CD4-positive, CD25-positive, alpha-beta regulatory T cell (primary cell): ENCODE results near the gene CTSC. TPM values are rescaled to one million over a fixed set of nuclear protein-coding genes. Genes with fewer than 3 reads are reported as not detected.
"Not testable (repeated sequence)": the region's sequence is repeated elsewhere in the genome, so short reads cannot be mapped to it uniquely, and the experiment has no call there.

Experiments
- ATAC-seq, 2 donors: fragments of 150-1000 bp; cut with Tn5 transposase; one replicate each; pipeline ENCODE4 v1.10.0; 2021; ENCODE audit warnings: low read depth in 2 of 2, moderate number of reproducible peaks in 2 of 2, moderate library complexity in 1 of 2
- DNase-seq, 3 donors: peaks; one replicate each; pipeline versions ENCODE4 v3.0.0 to v3.0.0-alpha.2; 2012 to 2022; ENCODE audit warnings: mixed read lengths in 1 of 3
- H3K27ac ChIP-seq: one replicate; pipeline ENCODE4 v1.7.0; 2013; ENCODE audit warnings: mild to moderate bottlenecking, low read length; ENCODE audit not compliant: insufficient read depth, poor library complexity, severe bottlenecking
- H3K27me3 ChIP-seq: one replicate; pipeline ENCODE4 v1.7.0; 2013; ENCODE audit warnings: low read length; ENCODE audit not compliant: control insufficient read depth, insufficient read depth
- H3K36me3 ChIP-seq: one replicate; pipeline ENCODE4 v1.7.0; 2013; ENCODE audit warnings: mild to moderate bottlenecking, low read length, moderate library complexity; ENCODE audit not compliant: control insufficient read depth, insufficient read depth
- H3K4me1 ChIP-seq: 2 replicates; pipeline ENCODE4 v1.7.0; 2013; ENCODE audit warnings: mild to moderate bottlenecking, low read length; ENCODE audit not compliant: insufficient read depth, control insufficient read depth, poor library complexity, severe bottlenecking
- H3K4me3 ChIP-seq: one replicate; pipeline ENCODE4 v1.7.0; 2013; ENCODE audit warnings: low read depth, mild to moderate bottlenecking, low read length, moderate library complexity
- H3K9me3 ChIP-seq, 2 experiments: 1 replicate in 1 of 2; 2 replicates in 1 of 2; pipeline ENCODE4 v1.7.0; 2013; ENCODE audit warnings: low read length in 2 of 2, mild to moderate bottlenecking in 1 of 2, moderate library complexity in 1 of 2; ENCODE audit not compliant: control insufficient read depth in 2 of 2
- H3K27ac Mint-ChIP-seq, 3 donors: one replicate each; pipeline ENCODE4 v1.8.0; 2020 to 2022; ENCODE audit warnings: mild to moderate bottlenecking in 3 of 3, mixed read lengths in 3 of 3, moderate library complexity in 2 of 3
- H3K27me3 Mint-ChIP-seq: one replicate; pipeline ENCODE4 v1.8.0; 2022; ENCODE audit warnings: mild to moderate bottlenecking, mixed read lengths
- H3K36me3 Mint-ChIP-seq: one replicate; pipeline ENCODE4 v1.8.0; 2020; ENCODE audit warnings: mixed read lengths
- H3K4me1 Mint-ChIP-seq, 4 donors: one replicate each; pipeline ENCODE4 v1.8.0; 2020 to 2022; ENCODE audit warnings: mixed read lengths in 4 of 4, mild to moderate bottlenecking in 1 of 4
- H3K4me3 Mint-ChIP-seq, 4 donors: one replicate each; pipeline ENCODE4 v1.8.0; 2020 to 2022; ENCODE audit warnings: mild to moderate bottlenecking in 4 of 4, mixed read lengths in 4 of 4, moderate library complexity in 3 of 4
- H3K9me3 Mint-ChIP-seq, 7 donors: one replicate each; pipeline ENCODE4 v1.8.0; 2020 to 2022; ENCODE audit warnings: mixed read lengths in 7 of 7, mild to moderate bottlenecking in 3 of 7, moderate library complexity in 2 of 7
- polyA plus RNA-seq, 4 donors: library from polyadenylated mRNA; unstranded; fragments of 300-500 nt; fragmentation: Illumina TruSeq; gene quantifications; one replicate each; pipeline ENCODE4 v1.2.3, GENCODE V29; 2021
- total RNA-seq: library from RNA; stranded (reverse); gene quantifications from one replicate; pipeline ENCODE4 v1.2.3, GENCODE V29; 2022

Gene CTSC
- total and polyA plus RNA-seq, 5 donors from 2014 or later = 88.8 to 306 (median 206) TPM

DNA sequence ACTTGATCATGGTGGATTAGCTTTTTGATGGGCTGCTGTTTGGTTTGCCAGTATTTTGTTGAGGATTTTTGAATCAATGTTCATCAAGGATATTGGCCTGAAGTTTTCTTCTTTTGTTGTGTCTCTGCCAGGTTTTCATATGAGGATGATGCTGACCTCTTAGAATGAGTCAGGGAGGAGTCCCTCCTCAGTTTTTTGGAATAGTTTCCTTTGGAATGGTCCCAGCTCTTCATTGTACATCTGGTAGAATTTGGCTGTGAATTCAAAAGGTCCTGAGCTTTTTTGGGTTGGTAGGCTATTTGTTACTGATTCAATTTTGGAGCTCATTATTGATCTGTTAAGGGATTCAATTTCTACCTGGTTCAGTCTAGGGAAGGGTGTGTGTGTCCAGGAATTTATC lies 78.1 kb downstream of the CTSC start:
- peaks cover 3 to 58% (median 36%) of the 10 kb centered on the region in 7 donors for H3K9me3 Mint-ChIP-seq
- no peak overlapping the region for H3K4me3 Mint-ChIP-seq
- H3K27me3 Mint-ChIP-seq = no peaks in the 10 kb centered on the region

DNA sequence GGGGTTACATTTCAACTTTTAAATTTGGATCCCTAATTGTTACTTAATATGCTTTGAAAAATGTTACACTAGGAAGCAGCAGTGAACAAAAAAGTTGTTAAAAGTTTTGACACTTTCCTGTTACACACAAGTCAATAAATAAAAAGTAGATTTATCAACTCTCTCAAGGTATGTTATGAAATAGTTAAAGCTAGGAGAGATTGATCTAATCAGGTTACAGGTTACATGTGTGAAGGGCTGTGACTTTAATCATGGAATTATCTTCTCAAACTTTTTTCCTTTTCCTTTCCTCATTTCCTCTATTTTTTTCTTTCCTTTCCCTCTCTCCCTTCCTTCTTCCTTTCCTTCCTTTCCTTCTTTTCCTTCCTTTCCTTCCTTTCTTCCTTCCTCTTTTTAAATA lies 85.3 kb downstream of the CTSC start:
- H3K27me3 Mint-ChIP-seq = no peaks in the 10 kb centered on the region
- peaks cover 6% of the 10 kb centered on the region for H3K36me3 Mint-ChIP-seq
- H3K4me1 Mint-ChIP-seq = peaks cover 0 to 7% (median 0%) of the 10 kb centered on the region in 4 donors
- H3K9me3 Mint-ChIP-seq = peaks cover 1 to 15% (median 6%) of the 10 kb centered on the region in 7 donors
- DNase-seq = no peak
- Histone ChIP-seq H3K27ac (no peak overlapping the region), H3K27me3 (no peaks in the 10 kb centered on the region), H3K4me1 (no peaks in the 10 kb centered on the region), H3K36me3 (no peaks in the 10 kb centered on the region), H3K9me3 (peaks cover 0 to 2% of the 10 kb centered on the region in 2 experiments), H3K4me3 (no peak overlapping the region)
- no peak overlapping the region for H3K4me3 Mint-ChIP-seq
- ATAC-seq = no peak
- H3K27ac Mint-ChIP-seq = no peak overlapping the region

More for the DNA sequence above, 78.1 kb downstream of the CTSC start:
- no peak overlapping the region for H3K4me3 ChIP-seq
- Mint-ChIP-seq H3K36me3 (peaks cover 5% of the 10 kb centered on the region), H3K27ac (no peak overlapping the region), H3K4me1 (peaks cover 0 to 7% (median 0%) of the 10 kb centered on the region in 4 donors)
- no peaks in the 10 kb centered on the region for H3K4me1 ChIP-seq
- ATAC-seq = no peak
- DNase-seq = no peak
- no peak overlapping the region for H3K27ac ChIP-seq
- H3K27me3 ChIP-seq = no peaks in the 10 kb centered on the region
- H3K36me3 ChIP-seq = peaks cover 6% of the 10 kb centered on the region
- H3K9me3 ChIP-seq = peaks cover 20 to 24% of the 10 kb centered on the region in 2 experiments

GRCh38 chr11:88250566-88251242 lies 86.8 kb downstream of the CTSC start:
- Histone ChIP-seq H3K27me3 (no peaks in the 10 kb centered on the region), H3K36me3 (no peaks in the 10 kb centered on the region), H3K27ac (no peak overlapping the region), H3K4me3 (no peak overlapping the region), H3K4me1 (no peaks in the 10 kb centered on the region), H3K9me3 (no peaks in the 10 kb centered on the region)
- Mint-ChIP-seq H3K9me3 (peaks cover 1 to 10% (median 5%) of the 10 kb centered on the region in 7 donors), H3K27me3 (no peaks in the 10 kb centered on the region), H3K36me3 (peaks cover 6% of the 10 kb centered on the region), H3K4me1 (peaks cover 0 to 5% (median 0%) of the 10 kb centered on the region in 4 donors), H3K4me3 (no peak overlapping the region), H3K27ac (no peak overlapping the region)
- ATAC-seq = no peak
- no peak for DNase-seq

DNA sequence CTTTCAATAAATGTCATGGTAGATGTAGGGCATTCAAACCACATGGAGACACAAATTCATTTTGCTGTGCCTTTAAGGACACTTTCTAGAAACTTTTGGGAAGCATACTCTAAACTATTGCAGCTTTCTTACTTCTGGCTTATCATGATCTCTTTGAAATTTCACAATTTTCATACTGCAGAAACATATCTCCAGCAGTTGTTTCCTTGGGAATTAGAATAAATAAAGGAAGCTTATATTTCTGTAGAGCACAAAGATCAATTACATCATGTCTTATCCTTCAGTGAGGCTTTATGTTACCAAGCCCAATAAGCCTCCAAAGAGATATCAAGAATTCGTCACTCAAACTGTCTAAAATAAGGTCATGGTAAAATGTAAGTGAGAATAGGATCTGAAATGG lies 87.8 kb downstream of the CTSC start:
- Histone ChIP-seq H3K27me3 (no peaks in the 10 kb centered on the region), H3K4me1 (no peaks in the 10 kb centered on the region), H3K36me3 (no peaks in the 10 kb centered on the region), H3K9me3 (no peaks in the 10 kb centered on the region), H3K4me3 (no peak overlapping the region), H3K27ac (no peak overlapping the region)
- ATAC-seq = no peak
- DNase-seq = no peak
- Mint-ChIP-seq H3K27me3 (no peaks in the 10 kb centered on the region), H3K36me3 (peaks cover 6% of the 10 kb centered on the region), H3K9me3 (peaks cover 0 to 5% (median 2%) of the 10 kb centered on the region in 7 donors), H3K4me3 (no peak overlapping the region), H3K27ac (no peak overlapping the region), H3K4me1 (no peaks in the 10 kb centered on the region)

DNA sequence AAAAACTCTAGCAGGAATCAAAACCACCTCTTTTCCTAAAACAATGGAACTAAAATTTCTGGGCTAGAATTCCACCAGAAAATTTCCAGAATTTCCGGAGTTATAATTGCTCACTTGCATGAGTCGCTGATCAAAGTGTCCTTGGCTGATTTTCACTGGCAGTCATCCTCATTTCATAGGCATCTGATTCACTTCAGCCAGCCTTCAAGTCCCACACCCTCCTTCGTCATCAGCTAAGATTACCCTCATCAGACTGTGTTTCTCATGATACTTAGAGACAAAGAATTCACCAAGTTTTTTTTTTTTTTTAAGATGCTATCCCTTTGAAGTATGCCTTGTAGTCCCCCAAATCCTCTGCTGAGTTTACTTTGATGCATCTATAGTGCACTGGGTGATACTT lies 90.8 kb downstream of the CTSC start:
- Histone ChIP-seq H3K9me3 (no peaks in the 10 kb centered on the region), H3K4me3 (no peak overlapping the region), H3K4me1 (no peaks in the 10 kb centered on the region), H3K27me3 (no peaks in the 10 kb centered on the region), H3K36me3 (no peaks in the 10 kb centered on the region), H3K27ac (no peak overlapping the region)
- no peak overlapping the region for H3K27ac Mint-ChIP-seq
- no peaks in the 10 kb centered on the region for H3K4me1 Mint-ChIP-seq
- ATAC-seq = no peak
- H3K27me3 Mint-ChIP-seq = no peaks in the 10 kb centered on the region
- DNase-seq = no peak
- peaks cover 11% of the 10 kb centered on the region for H3K36me3 Mint-ChIP-seq
- no peak overlapping the region for H3K4me3 Mint-ChIP-seq
- H3K9me3 Mint-ChIP-seq = peaks cover 0 to 16% (median 5%) of the 10 kb centered on the region in 7 donors

GRCh38 chr11:88245576-88245975 lies 92.0 kb downstream of the CTSC start:
- ATAC-seq, H3K27ac Mint-ChIP-seq, H3K36me3 ChIP-seq, H3K9me3 ChIP-seq, H3K27me3 Mint-ChIP-seq, H3K4me1 ChIP-seq, H3K4me1 Mint-ChIP-seq, H3K4me3 ChIP-seq, DNase-seq, H3K4me3 Mint-ChIP-seq, H3K27ac ChIP-seq, H3K27me3 ChIP-seq: not testable (repeated sequence)
- Mint-ChIP-seq H3K36me3 (peaks cover 13% of the 10 kb centered on the region), H3K9me3 (peaks cover 0 to 21% (median 5%) of the 10 kb centered on the region in 7 donors)

Other genes starting within 250 kb of the CTSC start
- gene RAB38, start 162.3 kb downstream of the CTSC start, total RNA-seq = 1.6 TPM
- 1 to 10 TPM in 2 of 4 donors, under 1 TPM in 2; 0.36 to 2.6 (median 1.5) TPM for gene RAB38, start 162.3 kb downstream of the CTSC start, polyA plus RNA-seq